Right renal pelvis (tissue), 4 donors: ENCODE measurements around the gene ANKRD11. TPM values are rescaled to one million over a fixed set of nuclear protein-coding genes. Genes with fewer than 3 reads are reported as not detected.
"Not testable (repeated sequence)": the region's sequence is repeated elsewhere in the genome, so short reads cannot be mapped to it uniquely, and the experiment has no call there.

Source experiments
- DNase-seq, 4 donors: peaks; one replicate each; pipeline ENCODE4 v3.0.0-alpha.2; 2013; ENCODE audit warnings: low read depth in 4 of 4, low spot score in 3 of 4, missing footprints in 1 of 4
- polyA plus RNA-seq, 4 donors: library from polyadenylated mRNA; unstranded; fragments of 120-200 nt; gene quantifications; one replicate each; pipeline ENCODE4 v1.2.1, GENCODE V29; 2013; ENCODE audit not compliant: insufficient read length in 4 of 4

Gene ANKRD11
- polyA plus RNA-seq, 4 donors, result 90.2 to 101 (median 96.6) TPM

GRCh38 chr16:89308391-89309333, 181.7 kb downstream of the ANKRD11 start:
- DNase-seq, result no peak

DNA sequence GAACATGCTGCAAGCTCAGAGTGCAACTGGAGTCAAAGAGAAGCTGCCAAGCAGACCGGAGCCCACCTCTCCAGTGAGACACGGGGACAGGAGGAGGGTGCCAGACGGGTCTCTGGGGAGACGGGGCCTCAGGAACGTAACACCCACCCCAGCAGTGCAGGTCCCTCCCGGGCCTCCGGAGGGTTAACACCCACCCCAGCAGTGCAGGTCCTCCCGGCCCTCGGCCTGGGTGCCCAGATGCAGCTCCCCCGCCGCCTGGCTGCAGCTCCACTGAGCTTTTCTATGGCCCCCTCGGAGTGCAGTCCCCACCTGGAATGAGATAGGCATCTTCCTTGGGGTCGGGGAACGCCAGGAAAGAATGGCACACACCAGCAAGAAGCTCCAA, 182.9 kb downstream of the ANKRD11 start:
- DNase-seq, result no peak

GRCh38 chr16:89306457-89307420, 183.6 kb downstream of the ANKRD11 start:
- not testable (repeated sequence) for DNase-seq

- DNase-seq, result no peak
These were observed 185.2 kb downstream of the ANKRD11 start for GRCh38 chr16:89304941-89305705.

DNA sequence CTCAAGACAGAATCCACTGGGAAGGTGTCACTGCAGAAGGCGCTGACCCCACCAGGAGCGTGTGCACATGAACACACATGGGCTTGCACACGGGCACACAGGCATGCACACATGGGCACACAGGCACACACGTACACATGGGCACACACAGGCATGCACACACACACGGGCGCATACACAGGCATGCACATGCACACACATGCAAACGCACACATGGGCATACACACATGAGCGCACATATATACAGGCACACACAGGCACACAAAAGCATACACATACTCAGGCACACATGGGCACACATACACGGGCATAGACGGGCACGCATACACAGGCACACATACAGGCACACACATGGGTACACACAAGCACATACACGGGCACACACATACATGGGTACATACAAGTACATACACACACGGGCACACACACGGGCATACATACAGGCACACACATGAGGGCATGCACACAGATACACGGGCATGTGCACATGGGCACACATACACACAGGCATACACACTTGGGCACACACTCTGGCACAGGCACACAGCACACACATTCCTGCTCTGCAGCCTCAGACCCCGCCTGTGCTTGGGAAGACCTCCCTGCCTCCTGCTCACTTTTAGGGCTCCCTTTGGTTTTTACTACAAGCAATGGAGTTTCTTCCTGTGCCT, 186.0 kb downstream of the ANKRD11 start:
- DNase-seq, result no peak

GRCh38 chr16:89303617-89304016, 186.7 kb downstream of the ANKRD11 start:
- no peak for DNase-seq

DNA sequence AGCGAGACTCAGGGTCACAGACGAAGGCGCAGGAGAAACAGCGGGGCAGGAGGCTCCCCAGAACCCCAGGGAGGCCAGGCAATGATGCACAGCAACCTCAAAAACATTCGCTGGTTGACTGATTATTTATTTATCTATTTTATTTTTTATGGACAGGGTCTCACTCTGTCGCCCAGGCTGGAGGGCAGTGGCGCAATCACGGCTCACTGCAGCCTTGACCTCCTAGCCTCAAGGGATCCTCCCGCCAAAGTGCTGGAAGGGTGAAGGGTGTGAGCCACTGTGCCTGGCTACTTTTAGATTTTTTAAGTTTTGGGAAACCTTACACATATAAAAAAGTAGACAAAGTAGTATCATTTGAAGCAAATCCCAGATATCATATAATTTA, 189.4 kb downstream of the ANKRD11 start:
- no peak for DNase-seq

- no peak for DNase-seq
These were observed 189.9 kb downstream of the ANKRD11 start for GRCh38 chr16:89300311-89300975.

DNA sequence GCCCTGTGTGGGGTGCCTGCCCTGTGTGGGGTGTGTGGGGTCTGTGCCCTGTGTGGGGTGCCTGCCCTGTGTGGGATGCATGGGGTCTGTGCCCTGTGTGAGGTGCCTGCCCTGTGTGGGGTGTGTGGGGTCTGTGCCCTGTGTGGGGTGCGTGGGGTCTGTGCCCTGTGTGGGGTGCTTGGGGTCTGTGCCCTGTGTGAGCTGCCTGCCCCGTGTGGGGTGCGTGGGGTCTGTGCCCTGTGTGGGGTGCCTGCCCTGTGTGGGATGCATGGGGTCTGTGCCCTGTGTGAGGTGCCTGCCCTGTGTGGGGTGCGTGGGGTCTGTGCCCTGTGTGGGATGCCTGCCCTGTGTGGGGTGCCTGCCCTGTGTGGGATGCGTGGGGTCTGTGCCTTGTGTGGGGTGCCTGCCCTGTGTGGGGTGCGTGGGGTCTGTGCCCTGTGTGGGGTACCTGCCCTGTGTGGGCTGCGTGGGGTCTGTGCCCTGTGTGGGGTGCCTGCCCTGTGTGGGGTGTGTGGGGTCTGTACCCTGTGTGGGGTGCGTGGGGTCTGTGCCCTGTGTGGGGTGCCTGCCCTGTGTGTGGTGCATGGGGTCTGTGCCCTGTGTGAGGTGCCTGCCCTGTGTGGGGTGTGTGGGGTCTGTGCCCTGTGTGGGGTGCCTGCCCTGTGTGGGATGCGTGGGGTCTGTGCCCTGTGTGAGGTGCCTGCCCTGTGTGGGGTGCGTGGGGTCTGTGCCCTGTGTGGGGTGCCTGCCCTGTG, 190.8 kb downstream of the ANKRD11 start:
- not testable (repeated sequence) for DNase-seq

DNA sequence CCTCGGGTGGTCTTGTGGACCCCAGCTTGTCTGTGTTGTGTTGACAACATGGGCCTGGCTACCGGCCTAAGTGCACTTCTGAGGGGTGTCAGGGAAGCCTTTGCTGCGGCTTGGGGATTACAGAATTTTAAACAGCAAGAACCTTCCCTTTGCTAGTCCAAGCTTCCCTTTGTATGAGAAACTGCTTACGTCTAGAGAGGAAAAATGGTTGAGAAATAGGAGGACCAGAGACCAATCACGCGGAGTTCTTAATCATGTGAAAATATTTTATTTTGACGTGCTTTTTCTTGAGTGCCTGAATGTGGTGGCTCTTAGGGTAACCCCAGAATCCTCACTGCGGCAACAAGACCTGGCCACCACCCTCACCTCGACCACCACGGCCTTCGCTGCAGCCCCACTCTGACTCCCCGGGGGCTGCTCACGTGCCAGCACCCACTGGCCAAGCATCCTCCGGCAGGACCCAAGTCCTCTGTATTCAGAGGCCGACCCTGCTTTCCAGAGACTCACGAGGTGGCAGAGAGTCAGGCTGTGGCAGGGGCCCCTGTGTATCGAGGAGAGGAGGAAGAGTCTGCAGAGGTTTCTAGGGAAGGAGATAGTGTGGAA, 191.6 kb downstream of the ANKRD11 start:
- DNase-seq, result no peak

DNA sequence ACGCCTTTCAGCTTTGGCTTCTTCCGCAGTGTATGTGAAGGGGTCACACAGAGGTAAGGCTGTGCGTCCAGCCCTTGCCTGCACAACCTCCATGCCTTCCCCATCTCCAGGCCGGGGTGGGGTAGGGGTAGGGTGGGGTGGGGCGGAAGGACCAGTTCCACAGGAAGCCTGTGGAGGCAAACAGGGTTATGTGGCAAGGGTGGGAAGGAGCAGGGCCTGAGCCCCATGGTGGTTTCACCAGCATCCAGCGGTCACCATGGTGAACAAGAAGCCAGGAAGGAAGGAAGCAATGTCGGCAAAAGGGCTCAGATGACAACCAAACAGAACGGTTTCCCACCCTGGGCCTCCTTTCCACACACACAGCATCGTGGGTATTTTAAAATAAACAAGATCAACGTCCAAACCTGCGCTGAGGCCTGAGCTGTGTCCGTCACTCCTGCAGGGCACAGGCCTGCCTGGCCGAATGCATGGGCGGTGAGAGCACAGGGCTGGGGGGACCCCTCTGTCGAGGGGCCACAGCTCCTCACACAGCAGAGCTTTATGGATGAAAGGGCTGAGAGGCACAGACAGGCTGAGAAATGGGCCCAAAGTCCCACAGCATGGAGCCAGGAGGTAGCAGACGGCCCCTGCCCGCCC, 192.3 kb downstream of the ANKRD11 start:
- no peak for DNase-seq

DNA sequence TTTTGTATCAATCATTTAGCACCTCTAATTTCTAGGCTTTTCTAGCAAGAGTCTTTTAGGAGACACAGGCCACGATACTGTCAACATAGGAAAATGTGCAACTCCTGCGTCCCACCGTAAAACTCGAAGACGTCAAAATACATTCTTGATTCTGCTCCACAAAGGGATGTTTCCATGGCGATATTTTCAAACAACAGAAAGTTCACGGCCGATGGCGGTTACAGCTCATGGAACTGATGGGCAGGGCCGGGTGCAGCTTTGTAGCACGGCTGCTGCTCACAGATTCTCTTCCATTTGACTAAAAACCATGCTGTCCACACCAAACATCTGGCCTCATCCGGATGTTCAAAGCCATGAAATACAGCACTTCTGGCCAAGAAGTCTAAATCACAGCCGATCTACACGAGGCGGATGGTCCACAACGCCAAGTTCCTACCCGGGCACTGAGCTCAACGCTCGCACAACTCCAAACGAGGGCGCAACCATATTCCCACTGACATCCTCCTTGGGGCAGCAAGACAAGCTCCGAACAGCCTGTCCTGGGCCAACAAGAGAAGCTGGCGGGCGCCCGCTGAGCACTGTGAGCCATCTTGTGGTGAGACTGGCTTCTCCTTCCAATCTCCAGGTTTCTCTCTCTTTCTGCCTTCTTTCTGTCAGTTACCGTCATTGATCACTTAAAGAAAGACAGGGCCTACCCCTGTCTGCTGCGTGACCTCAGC, 193.0 kb downstream of the ANKRD11 start:
- DNase-seq, result no peak

GRCh38 chr16:89295915-89296314, 194.4 kb downstream of the ANKRD11 start:
- no peak for DNase-seq

DNA sequence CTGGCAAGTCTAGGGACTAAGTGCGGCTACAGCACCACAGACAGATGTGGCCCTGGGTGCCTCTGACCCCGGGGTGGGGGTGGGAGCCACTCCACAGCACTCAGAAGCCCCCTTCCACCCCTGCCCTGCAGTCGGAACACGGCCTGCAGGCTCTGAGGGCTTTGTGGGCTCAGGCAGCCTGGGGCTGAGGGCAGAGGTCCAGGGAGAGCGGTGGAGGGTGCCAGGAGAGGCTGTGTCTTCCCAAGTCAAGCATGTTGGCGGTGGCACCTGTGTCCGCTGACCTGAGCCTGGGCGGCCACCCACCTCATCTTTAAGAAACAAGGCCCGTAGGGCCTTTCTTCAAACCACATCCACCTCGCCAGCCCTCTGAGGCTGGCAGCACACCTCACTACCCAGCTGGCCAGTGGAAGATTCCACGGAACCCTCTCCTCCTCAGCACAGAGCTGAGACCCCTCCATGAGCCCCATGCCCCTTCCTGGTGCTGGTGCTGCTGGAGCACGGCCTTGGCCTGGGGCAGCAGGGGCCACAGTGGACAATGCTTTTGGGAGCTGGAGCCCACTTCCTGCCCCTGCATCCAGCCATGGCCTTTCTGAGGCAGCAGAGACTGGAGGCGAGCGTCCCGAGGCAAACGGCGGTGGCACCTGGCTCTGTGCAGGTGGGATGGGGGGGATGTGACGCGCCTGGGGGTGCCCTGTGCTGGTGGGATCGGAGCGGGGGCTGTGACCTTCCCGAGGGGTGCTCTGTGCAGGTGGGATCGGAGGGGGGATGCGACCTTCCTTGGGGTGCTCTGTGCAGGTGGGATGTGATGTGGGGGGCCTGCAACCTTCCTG, 195.1 kb downstream of the ANKRD11 start:
- no peak for DNase-seq

GRCh38 chr16:89294486-89294885, 195.9 kb downstream of the ANKRD11 start:
- no peak for DNase-seq
